Upper lobe of left lung (tissue), 6 donors: ENCODE results near the gene SBSN. TPM values are rescaled to one million over a fixed set of nuclear protein-coding genes. Genes with fewer than 3 reads are reported as not detected.

Experiments
- ATAC-seq, 2 donors: fragments of 200-7000 bp; cut with Tn5 transposase; one replicate each; pipeline ENCODE4 v1.9.1; 2022; ENCODE audit warnings: mild to moderate bottlenecking in 2 of 2, moderate library complexity in 2 of 2; ENCODE audit not compliant: low FRiP score in 2 of 2
- DNase-seq, 2 donors: peaks; one replicate each; pipeline ENCODE4 v3.0.0-alpha.2; 2019 to 2020
- H3K27ac ChIP-seq, 4 donors: fragments of 200-600 bp; sonication (generic); one replicate each; pipeline ENCODE4 v1.5.1; 2016 to 2019
- H3K27me3 ChIP-seq, 4 donors: fragments of 200-600 bp; sonication (generic); one replicate each; pipeline ENCODE4 v1.5.1; 2017 to 2019
- H3K36me3 ChIP-seq, 4 donors: fragments of 200-600 bp; sonication (generic); one replicate each; pipeline ENCODE4 v1.5.1; 2016 to 2019
- H3K4me1 ChIP-seq, 4 donors: fragments of 200-600 bp; sonication (generic); one replicate each; pipeline ENCODE4 v1.5.1; 2018 to 2019
- H3K4me3 ChIP-seq, 4 donors: fragments of 200-600 bp; sonication (generic); one replicate each; pipeline ENCODE4 v1.5.1; 2017 to 2019; ENCODE audit warnings: mild to moderate bottlenecking in 2 of 4, moderate library complexity in 1 of 4
- H3K9me3 ChIP-seq, 4 donors: fragments of 200-600 bp; sonication (generic); one replicate each; pipeline ENCODE4 v1.5.1; 2018 to 2019
- CTCF ChIP-seq, 6 experiments: fragments of 450-650 bp in 4 of 6; fragments of 200-600 bp in 2 of 6; sonication (generic) in 2 of 6; IDR thresholded peaks; one replicate each; pipeline ENCODE4 v1.5.1; 2016 to 2019; ENCODE audit warnings: antibody characterized with exemption in 6 of 6
- EP300 ChIP-seq, 4 donors: sonication (generic); formaldehyde crosslinking; IDR thresholded peaks; one replicate each; pipeline ENCODE4 v1.5.1; 2017; ENCODE audit warnings: antibody characterized with exemption in 4 of 4, control low read depth in 2 of 4
- POLR2A ChIP-seq, 4 donors: fragments of 450-650 bp; IDR thresholded peaks; one replicate each; pipeline ENCODE4 v1.5.1; 2016 to 2017; ENCODE audit warnings: antibody characterized with exemption in 4 of 4, mild to moderate bottlenecking in 2 of 4
- POLR2AphosphoS5 ChIP-seq, 2 donors: sonication (generic); formaldehyde crosslinking; IDR thresholded peaks; one replicate each; pipeline ENCODE4 v1.5.1; 2017; ENCODE audit warnings: antibody characterized with exemption in 2 of 2
- WGBS, 2 donors: methylation state at CpG; one replicate each; pipeline ENCODE4 v1.1.5; 2017 to 2018; 5-methylcytosine and 5-hydroxymethylcytosine counted together
- total RNA-seq, 6 donors: library from RNA; depleted of rRNA in 4 of 6; stranded (reverse); fragments of >200 nt in 4 of 6; gene quantifications; one replicate each; pipeline versions ENCODE4 v1.1.0 to v1.2.1, GENCODE V29; 2016 to 2021
- donor health status: DM: no; HTN: no; CAD: no; lungs with moderate emphysema.
- donor health status: DM: no; HTN: yes; CAD: no; lungs with severe emphysema.

The SBSN gene
- total RNA-seq, 6 donors from 2014 or later, result not detected

- WGBS, 2 donors, result 54 to 60% methylated on average over 7 of the region's 7 CpGs
- ATAC-seq, result no peak
Observed at GRCh38 chr19:35519291-35519690, 8.8 kb downstream of the SBSN start.

GRCh38 chr19:35518313-35518712, 9.8 kb downstream of the SBSN start:
- no peak for ATAC-seq
- TF ChIP-seq POLR2AphosphoS5 (IDR thresholded peaks at IDR 0.05), result peak in 1 of 2 donors; percentile 34
- no peak for TF ChIP-seq CTCF (IDR thresholded peaks at IDR 0.05)
- peak in 1 of 4 donors; percentile 17 for TF ChIP-seq EP300 (IDR thresholded peaks at IDR 0.05)
- 46% methylated on average over 5 to 6 of the region's 6 CpGs for WGBS, 2 donors
- Histone ChIP-seq H3K27me3 (no peaks in the 10 kb centered on the region), H3K9me3 (no peaks in the 10 kb centered on the region), H3K4me3 (no peak overlapping the region), H3K36me3 (no peaks in the 10 kb centered on the region), H3K4me1 (peaks cover 0 to 7% (median 0%) of the 10 kb centered on the region in 4 donors), H3K27ac (no peak overlapping the region)
- DNase-seq, result peak in 1 of 2 donors; percentile 35

More at GRCh38 chr19:35519291-35519690, 8.8 kb downstream of the SBSN start:
- Histone ChIP-seq H3K9me3 (no peaks in the 10 kb centered on the region), H3K4me3 (no peak overlapping the region), H3K36me3 (no peaks in the 10 kb centered on the region), H3K27me3 (no peaks in the 10 kb centered on the region), H3K27ac (no peak overlapping the region), H3K4me1 (peaks cover 0 to 2% (median 0%) of the 10 kb centered on the region in 4 donors)
- no peak for DNase-seq
- TF ChIP-seq POLR2AphosphoS5 (IDR thresholded peaks at IDR 0.05) (no peak), EP300 (IDR thresholded peaks at IDR 0.05) (no peak), POLR2A (IDR thresholded peaks at IDR 0.05) (no peak), CTCF (IDR thresholded peaks at IDR 0.05) (no peak)

GRCh38 chr19:35517342-35517741, 10.8 kb downstream of the SBSN start:
- no peak overlapping the region for H3K27ac ChIP-seq
- TF ChIP-seq EP300 (IDR thresholded peaks at IDR 0.05), result no peak
- no peak for TF ChIP-seq POLR2AphosphoS5 (IDR thresholded peaks at IDR 0.05)
- TF ChIP-seq CTCF (IDR thresholded peaks at IDR 0.05), result no peak
- TF ChIP-seq POLR2A (IDR thresholded peaks at IDR 0.05), result no peak
- peaks cover 0 to 7% (median 0%) of the 10 kb centered on the region in 4 donors for H3K4me1 ChIP-seq
- WGBS, 2 donors, result 82 to 85% methylated on average over 2 of the region's 2 CpGs
- H3K36me3 ChIP-seq, result no peaks in the 10 kb centered on the region
- H3K9me3 ChIP-seq, result no peaks in the 10 kb centered on the region
- no peak overlapping the region for H3K4me3 ChIP-seq
- ATAC-seq (no peak), DNase-seq (no peak)
- no peaks in the 10 kb centered on the region for H3K27me3 ChIP-seq

- no peak overlapping the region for H3K4me3 ChIP-seq
- no peak for DNase-seq
- no peaks in the 10 kb centered on the region for H3K9me3 ChIP-seq
- H3K4me1 ChIP-seq, result peaks cover 0 to 7% (median 0%) of the 10 kb centered on the region in 4 donors
- TF ChIP-seq CTCF (IDR thresholded peaks at IDR 0.05) (no peak), POLR2A (IDR thresholded peaks at IDR 0.05) (no peak), POLR2AphosphoS5 (IDR thresholded peaks at IDR 0.05) (no peak), EP300 (IDR thresholded peaks at IDR 0.05) (no peak)
- H3K27me3 ChIP-seq, result no peaks in the 10 kb centered on the region
- H3K27ac ChIP-seq, result no peak overlapping the region
- no peaks in the 10 kb centered on the region for H3K36me3 ChIP-seq
- no peak for ATAC-seq
- WGBS, 2 donors, result 82 to 96% methylated on average over 3 of the region's 3 CpGs
Observed at GRCh38 chr19:35516310-35516709, 11.8 kb downstream of the SBSN start.

GRCh38 chr19:35514282-35514809, 13.8 kb downstream of the SBSN start:
- H3K27me3 ChIP-seq, result no peaks in the 10 kb centered on the region
- DNase-seq (peak; percentile 27 to 65), ATAC-seq (no peak)

More at GRCh38 chr19:35514282-35514809, 13.8 kb downstream of the SBSN start:
- Histone ChIP-seq H3K27ac (no peak overlapping the region), H3K4me1 (peaks cover 7 to 23% (median 11%) of the 10 kb centered on the region in 4 donors), H3K9me3 (no peaks in the 10 kb centered on the region), H3K4me3 (no peak overlapping the region), H3K36me3 (no peaks in the 10 kb centered on the region)
- no peak for TF ChIP-seq POLR2AphosphoS5 (IDR thresholded peaks at IDR 0.05)
- no peak for TF ChIP-seq POLR2A (IDR thresholded peaks at IDR 0.05)
- no peak for TF ChIP-seq CTCF (IDR thresholded peaks at IDR 0.05)
- TF ChIP-seq EP300 (IDR thresholded peaks at IDR 0.05), result no peak
- WGBS, 2 donors, result 30% methylated on average over 12 to 20 of the region's 20 CpGs
